GM12892 (cell line): Measurements from ENCODE around the gene ABLIM2.

Experiments used
- POLR2A ChIP-seq: IDR thresholded peaks from 2 replicates; pipeline ENCODE4 v1.6.1; 2011; ENCODE audit warnings: low read depth, low read length, control low read depth
- POLR2AphosphoS5 ChIP-seq: IDR thresholded peaks from 2 replicates; pipeline ENCODE4 v1.6.1; 2011; ENCODE audit warnings: low read depth, low read length, control low read depth
- TAF1 ChIP-seq: IDR thresholded peaks from 2 replicates; pipeline ENCODE4 v1.6.1; 2011; ENCODE audit warnings: low read depth, mild to moderate bottlenecking, control low read depth, low read length, borderline replicate concordance

- TF ChIP-seq POLR2AphosphoS5 (no peak), POLR2A (no peak), TAF1 (no peak)
Measured at GRCh38 chr4:8106451-8107025, 52.1 kb downstream of the ABLIM2 start.
